HG03064 (cell line): ENCODE measurements around the gene ORC1.

Source experiments
- ATAC-seq: cut with Tn5 transposase; IDR thresholded peaks from one replicate; pipeline ENCODE4 v1.9.1; 2021; ENCODE audit warnings: low read depth; ENCODE audit not compliant: unreplicated experiment

ORC1 gene

GRCh38 chr1:52348704-52349300 is 55.4 kb downstream of the ORC1 start:
- no peak for ATAC-seq

GRCh38 chr1:52346653-52347052 is 57.6 kb downstream of the ORC1 start:
- ATAC-seq: no peak

- ATAC-seq: no peak
These were observed 59.0 kb downstream of the ORC1 start for GRCh38 chr1:52345252-52345651.

- ATAC-seq: no peak
These were observed 60.2 kb downstream of the ORC1 start for GRCh38 chr1:52343979-52344378.

- ATAC-seq: no peak
These were observed 62.5 kb downstream of the ORC1 start for GRCh38 chr1:52341655-52342260.

GRCh38 chr1:52337439-52337838 is 66.8 kb downstream of the ORC1 start:
- ATAC-seq: no peak

GRCh38 chr1:52334906-52335528 is 69.2 kb downstream of the ORC1 start:
- no peak for ATAC-seq

- ATAC-seq: no peak
These were observed 71.8 kb downstream of the ORC1 start for GRCh38 chr1:52332411-52332810.

GRCh38 chr1:52328615-52329014 is 75.6 kb downstream of the ORC1 start:
- ATAC-seq: no peak

GRCh38 chr1:52325786-52326185 is 78.4 kb downstream of the ORC1 start:
- ATAC-seq: no peak

GRCh38 chr1:52323731-52324130 is 80.5 kb downstream of the ORC1 start:
- no peak for ATAC-seq
